Neural progenitor cell (in vitro differentiated cells): ENCODE measurements around the gene NCKIPSD. TPM values are rescaled to one million over a fixed set of nuclear protein-coding genes. Genes with fewer than 3 reads are reported as not detected.

Source experiments
- DNase-seq: peaks from one replicate; pipeline ENCODE4 v3.0.0-alpha.2; 2016; ENCODE audit warnings: low spot score
- H2AFZ ChIP-seq: fragments of 200-600 bp; sonication (generic); replicated peaks from 2 replicates; pipeline ENCODE4 v1.6.1; 2016; ENCODE audit warnings: antibody characterized with exemption
- H3F3A ChIP-seq: fragments of 200-600 bp; sonication (generic); 2 replicates; pipeline ENCODE4 v1.6.1; 2016; ENCODE audit warnings: antibody characterized with exemption, low read depth
- H3K27ac ChIP-seq: fragments of 200-600 bp; sonication (generic); 2 replicates; pipeline ENCODE4 v1.5.1; 2016; ENCODE audit warnings: mild to moderate bottlenecking
- H3K27me3 ChIP-seq: fragments of 200-600 bp; sonication (generic); 2 replicates; pipeline ENCODE4 v1.6.1; 2016; ENCODE audit warnings: mild to moderate bottlenecking, moderate library complexity
- H3K36me3 ChIP-seq: fragments of 200-600 bp; sonication (generic); 2 replicates; pipeline ENCODE4 v1.5.1; 2016
- H3K4me1 ChIP-seq: fragments of 200-600 bp; sonication (generic); 2 replicates; pipeline ENCODE4 v1.6.1; 2016; ENCODE audit warnings: mixed run types
- H3K4me2 ChIP-seq: fragments of 200-600 bp; sonication (generic); 2 replicates; pipeline ENCODE4 v1.6.1; 2016
- H3K4me3 ChIP-seq: fragments of 200-600 bp; sonication (generic); 2 replicates; pipeline ENCODE4 v1.5.1; 2016
- H3K79me2 ChIP-seq: fragments of 200-600 bp; sonication (generic); 2 replicates; pipeline ENCODE4 v1.6.1; 2016; ENCODE audit warnings: low read depth
- H3K9ac ChIP-seq: fragments of 200-600 bp; sonication (generic); 2 replicates; pipeline ENCODE4 v1.6.1; 2016
- H3K9me3 ChIP-seq: fragments of 200-600 bp; sonication (generic); 2 replicates; pipeline ENCODE4 v1.5.1; 2016; ENCODE audit warnings: low read depth
- H4K20me1 ChIP-seq: fragments of 200-600 bp; sonication (generic); 2 replicates; pipeline ENCODE4 v1.6.1; 2016; ENCODE audit warnings: low read depth
- H3K27ac Mint-ChIP-seq: 3 replicates; pipeline ENCODE4 v1.8.0; 2021; ENCODE audit warnings: mixed read lengths
- H3K27me3 Mint-ChIP-seq: 2 replicates; pipeline ENCODE4 v1.8.0; 2022; ENCODE audit warnings: low read depth, mild to moderate bottlenecking, inconsistent platforms, moderate library complexity, mixed read lengths; ENCODE audit not compliant: insufficient read depth
- H3K36me3 Mint-ChIP-seq: 3 replicates; pipeline ENCODE4 v1.8.0; 2021; ENCODE audit warnings: mixed read lengths
- H3K4me1 Mint-ChIP-seq: 3 replicates; pipeline ENCODE4 v1.8.0; 2021; ENCODE audit warnings: mixed read lengths
- H3K4me3 Mint-ChIP-seq: 3 replicates; pipeline ENCODE4 v1.8.0; 2021; ENCODE audit warnings: mild to moderate bottlenecking, moderate library complexity, mixed read lengths
- H3K9me3 Mint-ChIP-seq: 3 replicates; pipeline ENCODE4 v1.8.0; 2020; ENCODE audit warnings: mixed read lengths
- CTCF ChIP-seq: fragments of 200-600 bp; sonication (generic); IDR thresholded peaks from 2 replicates; pipeline ENCODE4 v1.5.1; 2017; ENCODE audit warnings: antibody characterized with exemption, mild to moderate bottlenecking
- EZH2 ChIP-seq: fragments of 200-600 bp; sonication (generic); IDR thresholded peaks from 2 replicates; pipeline ENCODE4 v1.6.1; 2017; ENCODE audit warnings: antibody characterized with exemption, mild to moderate bottlenecking, moderate library complexity
- EZH2phosphoT487 ChIP-seq: fragments of 200-600 bp; sonication (generic); IDR thresholded peaks from 2 replicates; pipeline ENCODE4 v1.6.1; 2017; ENCODE audit warnings: antibody characterized with exemption
- total RNA-seq: library from RNA; depleted of rRNA; stranded (reverse); fragments of >200 nt; gene quantifications from 2 replicates; pipeline ENCODE4 v1.2.3, GENCODE V29; 2015; ENCODE audit warnings: low replicate concordance

The NCKIPSD gene
- total RNA-seq, 1 donor from 2014 or later, result 32.8 TPM

GRCh38 chr3:48674505-48674904, 11.2 kb downstream of the NCKIPSD start:
- Mint-ChIP-seq H3K9me3 (no peaks in the 10 kb centered on the region), H3K36me3 (peaks cover 31% of the 10 kb centered on the region), H3K27ac (no peak overlapping the region), H3K4me3 (no peak overlapping the region), H3K27me3 (peaks cover 14% of the 10 kb centered on the region), H3K4me1 (no peaks in the 10 kb centered on the region)
- Histone ChIP-seq H3K36me3 (no peaks in the 10 kb centered on the region), H4K20me1 (peaks cover 3% of the 10 kb centered on the region), H3K4me2 (no peak overlapping the region), H2AFZ (no peak overlapping the region), H3K27me3 (no peaks in the 10 kb centered on the region), H3K9ac (no peak overlapping the region), H3K4me3 (no peak overlapping the region), H3K79me2 (no peaks in the 10 kb centered on the region), H3K9me3 (no peaks in the 10 kb centered on the region), H3K4me1 (no peaks in the 10 kb centered on the region), H3K27ac (no peak overlapping the region), H3F3A (no peaks in the 10 kb centered on the region)
- TF ChIP-seq EZH2 (no peak), EZH2phosphoT487 (no peak), CTCF (no peak)
- DNase-seq, result no peak

GRCh38 chr3:48672522-48672921, 13.2 kb downstream of the NCKIPSD start:
- Mint-ChIP-seq H3K4me3 (no peak overlapping the region), H3K27ac (no peak overlapping the region), H3K27me3 (peaks cover 10% of the 10 kb centered on the region), H3K9me3 (no peaks in the 10 kb centered on the region), H3K4me1 (no peaks in the 10 kb centered on the region), H3K36me3 (peaks cover 26% of the 10 kb centered on the region)
- no peak for DNase-seq
- no peaks in the 10 kb centered on the region for H3K4me1 ChIP-seq
- H3K36me3 ChIP-seq, result peaks cover 6% of the 10 kb centered on the region
- no peak overlapping the region for H3K9ac ChIP-seq
- H3K27ac ChIP-seq, result no peak overlapping the region
- TF ChIP-seq EZH2phosphoT487, result no peak
- no peak for TF ChIP-seq EZH2
- no peak for TF ChIP-seq CTCF
- H3K9me3 ChIP-seq, result no peaks in the 10 kb centered on the region
- no peaks in the 10 kb centered on the region for H3F3A ChIP-seq
- no peak overlapping the region for H3K4me3 ChIP-seq
- no peaks in the 10 kb centered on the region for H3K27me3 ChIP-seq
- no peaks in the 10 kb centered on the region for H3K79me2 ChIP-seq
- H2AFZ ChIP-seq, result no peak overlapping the region
- H4K20me1 ChIP-seq, result no peaks in the 10 kb centered on the region
- H3K4me2 ChIP-seq, result no peak overlapping the region

GRCh38 chr3:48664929-48665328, 20.8 kb downstream of the NCKIPSD start:
- no peak overlapping the region for H3K9ac ChIP-seq
- Mint-ChIP-seq H3K4me1 (peaks cover 17% of the 10 kb centered on the region), H3K4me3 (peak overlapping the region; percentile 97), H3K9me3 (peaks cover under 1% of the 10 kb centered on the region), H3K36me3 (peaks cover 13% of the 10 kb centered on the region), H3K27me3 (peaks cover 5% of the 10 kb centered on the region), H3K27ac (peak overlapping the region; percentile 99)
- no peak overlapping the region for H3K4me3 ChIP-seq
- no peaks in the 10 kb centered on the region for H3K9me3 ChIP-seq
- H2AFZ ChIP-seq, result no peak overlapping the region
- H3K27ac ChIP-seq, result no peak overlapping the region
- H3K79me2 ChIP-seq, result peaks cover 7% of the 10 kb centered on the region
- TF ChIP-seq CTCF (no peak), EZH2 (no peak), EZH2phosphoT487 (no peak)
- H3F3A ChIP-seq, result peaks cover 30% of the 10 kb centered on the region
- H3K27me3 ChIP-seq, result no peaks in the 10 kb centered on the region
- no peak for DNase-seq
- H4K20me1 ChIP-seq, result peaks cover 23% of the 10 kb centered on the region
- H3K4me2 ChIP-seq, result no peak overlapping the region
- H3K36me3 ChIP-seq, result peaks cover 6% of the 10 kb centered on the region
- peaks cover 4% of the 10 kb centered on the region for H3K4me1 ChIP-seq

- TF ChIP-seq EZH2phosphoT487, result no peak
- TF ChIP-seq CTCF, result no peak
- no peak for TF ChIP-seq EZH2
- Mint-ChIP-seq H3K36me3 (peaks cover 17% of the 10 kb centered on the region), H3K27me3 (peaks cover 7% of the 10 kb centered on the region), H3K4me1 (peaks cover 20% of the 10 kb centered on the region), H3K27ac (peak overlapping the region; percentile 99), H3K4me3 (peak overlapping the region; percentile 97), H3K9me3 (peaks cover 3% of the 10 kb centered on the region)
- Histone ChIP-seq H3K27me3 (no peaks in the 10 kb centered on the region), H3K9me3 (no peaks in the 10 kb centered on the region), H2AFZ (no peak overlapping the region), H3K4me3 (peak overlapping the region; percentile 54), H3K27ac (peak overlapping the region; percentile 99), H3K4me2 (peak overlapping the region; percentile 53), H4K20me1 (peaks cover 29% of the 10 kb centered on the region), H3K4me1 (peaks cover 4% of the 10 kb centered on the region), H3K36me3 (peaks cover 6% of the 10 kb centered on the region), H3K79me2 (peaks cover 11% of the 10 kb centered on the region), H3F3A (peaks cover 30% of the 10 kb centered on the region), H3K9ac (no peak overlapping the region)
- DNase-seq, result no peak
These were observed 21.4 kb downstream of the NCKIPSD start for GRCh38 chr3:48664313-48664644.
